HG03521 (cell line): Measurements from ENCODE around the gene MRPS9.

ENCODE experiments used
- ATAC-seq: cut with Tn5 transposase; IDR thresholded peaks from one replicate; pipeline ENCODE4 v1.9.1; 2021; ENCODE audit warnings: mild to moderate bottlenecking, moderate library complexity; ENCODE audit not compliant: unreplicated experiment

Gene MRPS9

DNA sequence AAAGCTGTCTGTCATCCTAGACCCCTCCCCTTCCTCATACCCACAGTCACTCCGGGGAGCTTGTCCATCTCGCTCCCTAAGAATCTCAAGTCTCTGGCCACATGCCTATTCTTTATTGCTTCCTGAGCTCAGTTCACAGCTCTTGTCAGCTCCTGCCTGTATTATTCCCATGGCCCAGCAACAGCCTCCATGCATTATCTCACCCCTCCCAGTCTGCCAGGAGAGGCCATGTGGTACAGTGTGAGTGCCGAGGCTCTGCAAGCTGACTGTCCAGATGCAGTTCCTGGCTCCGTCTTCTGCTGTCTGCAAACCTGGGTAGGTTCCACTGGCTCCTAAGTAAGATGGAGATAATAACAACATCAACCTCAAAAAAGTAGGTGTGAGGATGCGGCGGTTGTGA, 79.7 kb downstream of the MRPS9 start:
- no peak for ATAC-seq

- ATAC-seq: no peak
Measured at GRCh38 chr2:105118960-105119359, 81.1 kb downstream of the MRPS9 start.

DNA sequence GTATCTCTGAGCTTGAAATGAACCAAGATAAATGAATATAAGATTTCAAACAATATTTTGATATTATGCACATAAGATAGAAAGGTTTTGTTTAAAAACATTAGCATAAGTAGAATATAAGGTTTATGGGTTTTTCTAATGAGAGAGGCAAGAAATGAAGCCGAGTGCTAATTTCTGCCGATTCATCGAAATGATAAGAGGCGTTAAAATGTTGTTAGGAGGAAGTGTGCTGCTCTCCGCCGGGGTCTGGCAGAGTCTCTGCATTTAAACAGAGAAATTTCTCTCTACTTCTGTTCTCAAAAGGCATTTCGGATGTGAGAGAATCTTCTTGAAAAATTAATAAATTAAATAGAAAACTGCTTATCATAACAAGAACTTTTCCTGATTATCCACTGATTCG, 83.6 kb downstream of the MRPS9 start:
- no peak for ATAC-seq

DNA sequence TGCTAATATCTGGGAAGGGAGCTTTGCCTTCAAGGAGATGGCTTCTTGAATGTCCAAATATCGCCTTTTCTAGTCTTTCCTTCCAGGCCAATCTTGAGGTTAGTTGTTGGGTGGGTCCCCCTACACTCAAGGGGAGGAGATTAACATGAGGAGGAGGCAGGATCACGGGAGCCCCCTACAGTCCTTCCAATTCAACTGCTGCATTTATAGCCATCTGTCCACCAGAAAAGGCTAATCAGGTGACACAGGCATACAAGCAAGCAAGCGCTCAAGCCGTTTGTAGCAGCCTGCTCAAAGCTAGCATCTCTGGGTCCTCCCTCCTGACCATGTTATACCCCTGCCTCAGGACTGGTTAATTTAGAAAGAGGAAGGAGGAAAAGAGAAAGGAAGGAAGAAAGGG, 87.6 kb downstream of the MRPS9 start:
- no peak for ATAC-seq

GRCh38 chr2:105125920-105126319, 88.1 kb downstream of the MRPS9 start:
- ATAC-seq: no peak

DNA sequence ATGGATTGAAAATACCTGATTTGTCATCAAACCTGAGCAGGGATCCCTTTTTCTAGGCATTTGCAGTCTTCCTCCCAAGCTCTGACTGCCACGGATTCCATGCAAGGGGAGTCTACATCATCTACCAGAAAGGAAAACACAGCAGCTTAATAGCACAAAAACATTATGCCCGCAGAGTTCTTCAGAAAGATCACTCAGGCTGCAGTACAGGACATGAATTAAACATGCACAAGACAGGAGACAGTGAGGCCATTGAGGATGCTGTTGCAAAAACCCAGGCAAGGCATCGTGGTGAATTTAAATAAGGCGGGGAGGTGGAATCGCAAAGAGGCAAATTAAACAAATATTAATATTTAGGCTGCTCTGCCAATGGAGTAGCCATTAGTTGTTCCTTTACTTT, 88.5 kb downstream of the MRPS9 start:
- no peak for ATAC-seq

DNA sequence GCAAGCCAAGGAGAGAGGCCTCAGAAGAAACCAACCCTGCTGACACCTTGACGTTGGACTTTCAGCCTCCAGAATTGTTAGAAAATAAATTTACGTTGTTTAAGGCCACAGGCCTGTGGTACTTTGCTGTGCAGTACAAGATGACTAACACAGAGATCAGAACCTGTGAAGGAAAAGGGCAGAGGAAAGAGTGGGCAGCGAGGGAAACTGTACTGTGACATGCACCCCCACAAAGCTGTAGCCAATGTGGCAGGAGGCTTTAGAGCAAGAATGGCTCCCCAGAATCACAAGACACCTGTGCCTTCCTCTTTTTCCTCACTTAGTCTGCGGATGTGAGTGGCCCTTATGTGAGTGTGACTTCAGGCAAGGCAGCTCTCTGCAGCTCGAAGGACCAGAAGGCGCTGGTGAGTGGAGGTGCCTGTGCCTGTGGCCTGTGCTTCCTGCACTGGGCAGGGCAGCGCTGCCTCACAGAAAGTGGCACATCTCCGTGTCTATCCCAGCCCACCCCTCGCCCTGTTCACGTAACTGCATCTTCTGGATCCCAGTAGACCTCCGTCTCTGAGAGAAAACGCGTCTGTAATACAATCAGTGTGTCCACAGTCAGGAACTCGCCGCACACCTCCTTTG, 89.5 kb downstream of the MRPS9 start:
- no peak for ATAC-seq

GRCh38 chr2:105129722-105130232, 91.9 kb downstream of the MRPS9 start:
- peak; percentile 97 for ATAC-seq

GRCh38 chr2:105130546-105130945, 92.7 kb downstream of the MRPS9 start:
- ATAC-seq: no peak

DNA sequence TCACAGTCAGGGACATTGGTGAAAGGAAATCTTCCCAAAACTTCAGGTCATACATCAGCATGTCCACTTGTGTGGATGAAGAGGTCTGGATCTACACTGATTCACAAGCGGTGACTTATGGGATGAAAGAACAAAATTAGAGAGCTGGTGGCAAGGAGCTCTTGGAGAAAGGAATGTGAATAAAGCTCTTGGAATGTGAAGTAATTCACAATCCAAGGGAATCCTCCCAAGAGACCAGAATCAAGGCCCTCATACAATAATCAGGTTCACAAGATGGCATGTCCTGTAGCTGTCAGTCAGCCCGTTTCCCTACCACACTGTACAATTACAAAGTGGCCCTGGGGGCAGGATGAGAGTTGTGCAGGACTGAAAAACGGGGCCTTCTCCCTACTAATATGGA, 96.2 kb downstream of the MRPS9 start:
- no peak for ATAC-seq

DNA sequence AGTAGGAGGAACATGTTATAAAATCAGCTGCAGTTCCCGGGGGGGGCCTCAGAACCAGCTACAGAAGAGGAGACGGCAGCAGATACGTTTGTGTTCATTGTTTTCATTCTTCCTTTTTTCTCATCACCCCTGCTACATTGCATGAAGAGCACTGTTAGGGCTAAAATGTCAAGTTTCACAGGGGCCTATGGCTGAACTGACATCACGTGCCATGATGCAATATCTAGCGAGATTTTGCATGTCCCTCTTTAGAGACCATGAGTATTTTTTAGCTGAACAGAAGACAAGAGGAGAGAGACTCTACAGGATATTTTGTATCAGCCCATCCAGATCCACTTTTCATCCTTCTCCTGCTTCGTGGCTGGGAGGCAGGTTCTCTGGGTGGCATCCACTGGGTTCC, 97.6 kb downstream of the MRPS9 start:
- ATAC-seq: no peak

- no peak for ATAC-seq
Measured at GRCh38 chr2:105136394-105136793, 98.5 kb downstream of the MRPS9 start.

- ATAC-seq: no peak
Measured at GRCh38 chr2:105138643-105139042, 100.8 kb downstream of the MRPS9 start.

- ATAC-seq: no peak
Measured at GRCh38 chr2:105139556-105140239, 101.8 kb downstream of the MRPS9 start.

- ATAC-seq: no peak
Measured at GRCh38 chr2:105140240-105140568, 102.3 kb downstream of the MRPS9 start.

DNA sequence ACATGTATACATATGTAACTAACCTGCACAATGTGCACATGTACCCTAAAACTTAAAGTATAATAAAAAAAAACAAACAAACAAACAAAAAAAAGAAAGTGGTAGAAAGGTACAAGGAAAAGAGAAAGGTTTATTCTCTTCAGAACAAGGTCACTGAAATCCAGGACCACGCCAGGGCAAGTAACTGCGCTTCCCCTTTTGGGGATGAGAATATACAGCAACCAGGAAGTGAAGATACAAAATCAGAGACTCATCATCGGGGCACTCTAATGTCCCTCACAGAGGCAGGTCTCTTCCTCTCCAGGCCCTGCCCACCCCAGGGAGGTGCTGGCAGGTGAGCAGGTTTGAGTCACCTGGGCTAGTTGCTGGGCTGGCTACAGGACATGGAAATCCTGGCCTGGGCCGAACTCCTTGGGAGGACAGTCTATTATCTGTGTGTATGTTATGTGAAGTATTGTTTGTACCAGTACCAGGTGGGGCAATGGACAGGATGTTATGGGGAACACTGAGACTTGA, 103.3 kb downstream of the MRPS9 start:
- no peak for ATAC-seq

DNA sequence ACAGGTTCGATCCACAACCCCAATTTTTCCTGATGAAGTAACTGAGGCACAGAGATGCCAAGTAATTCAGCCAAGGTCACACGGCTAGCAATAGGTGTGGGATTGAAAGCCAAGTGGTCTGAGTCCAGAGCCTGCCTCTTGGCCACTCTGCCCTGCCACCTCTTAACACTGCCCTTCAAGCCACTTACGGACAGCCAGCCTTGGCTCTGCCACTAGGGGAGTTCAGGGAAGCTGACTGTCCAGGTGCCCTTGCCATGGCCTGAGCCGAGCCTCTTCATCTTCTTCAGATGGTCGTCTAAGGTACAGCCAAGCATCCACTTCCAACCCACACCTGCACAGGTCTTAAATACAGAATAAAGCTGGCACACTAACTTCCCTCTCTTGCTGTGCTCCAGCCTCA, 104.4 kb downstream of the MRPS9 start:
- no peak for ATAC-seq

DNA sequence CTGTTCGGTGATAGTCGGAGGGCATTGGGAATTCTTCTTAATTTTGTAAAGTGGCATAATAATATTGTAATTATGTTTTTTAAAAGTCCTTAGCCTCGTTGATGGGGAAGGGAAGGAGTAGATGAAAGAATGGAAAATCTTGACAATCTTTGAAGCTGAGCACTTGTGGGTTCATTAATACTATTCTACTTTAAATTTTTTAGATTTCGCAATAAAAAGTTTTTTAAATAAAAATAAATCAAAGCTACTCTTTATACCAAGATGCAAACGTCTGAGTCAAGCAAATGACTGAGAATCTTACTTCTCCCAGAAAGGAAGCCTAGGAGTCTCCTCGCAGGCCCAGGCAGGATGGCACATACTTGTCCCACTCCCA, 105.2 kb downstream of the MRPS9 start:
- ATAC-seq: no peak

GRCh38 chr2:105143467-105144151, 105.7 kb downstream of the MRPS9 start:
- no peak for ATAC-seq

DNA sequence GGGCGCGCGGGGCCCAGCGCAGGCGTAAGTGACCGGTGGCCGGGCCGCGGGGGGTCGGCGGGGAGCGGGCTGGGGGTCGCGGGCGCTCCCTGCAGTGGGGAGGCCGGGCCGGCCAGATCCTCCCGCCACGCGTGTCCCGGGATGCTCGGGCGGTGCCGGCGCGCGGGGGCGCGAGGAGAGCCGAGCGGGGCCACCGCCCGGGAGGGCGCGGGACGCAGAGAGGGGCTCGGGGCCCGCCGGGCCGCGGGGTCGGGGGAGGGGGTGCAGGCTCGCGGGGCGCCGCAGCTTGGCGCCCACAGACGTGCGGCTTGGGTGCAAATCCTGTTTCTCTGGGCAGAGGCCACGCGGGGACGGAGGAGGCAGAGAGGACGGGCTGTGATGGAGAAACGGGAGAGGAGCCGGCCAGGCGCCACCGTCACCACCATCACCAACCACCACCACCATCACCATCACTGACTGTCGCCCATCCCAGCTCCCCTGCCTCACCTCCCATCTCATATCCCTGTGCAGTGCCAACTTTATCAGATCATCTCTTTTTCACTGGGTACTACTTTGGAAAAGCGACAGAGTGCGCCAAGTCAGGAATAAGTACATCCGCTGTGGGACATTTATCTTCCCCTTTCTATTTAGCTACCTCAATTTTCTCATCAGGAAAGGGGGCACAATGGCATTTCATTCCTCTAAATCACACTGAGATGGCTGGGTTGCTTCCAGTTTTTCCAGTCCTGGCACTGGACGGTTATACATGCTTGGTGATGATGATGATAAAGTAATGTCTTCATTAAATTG, 106.5 kb downstream of the MRPS9 start:
- no peak for ATAC-seq

GRCh38 chr2:105144941-105145300, 107.1 kb downstream of the MRPS9 start:
- peak; percentile 38 for ATAC-seq
